GM12878 (cell line): ENCODE data around the gene CLCN2. TPM values are rescaled to one million over a fixed set of nuclear protein-coding genes. Genes with fewer than 3 reads are reported as not detected.

Experiments
- ATAC-seq: fragments of 200-7000 bp; cut with Tn5 transposase; 3 replicates; pipeline ENCODE4 v1.9.1; 2020; ENCODE audit warnings: mild to moderate bottlenecking, moderate library complexity
- BruUV-seq: library from RNA; stranded (reverse); fragments of 400-500 nt; replicated peaks from 2 replicates; lab custom pipeline; 2021; lab: Mats Ljungman, UMichigan
- CTCF ChIA-PET: fragments of 300-600 bp; sonication (Branson Sonifier 250); formaldehyde crosslinking; extraction: SDS; loops from one replicate; lab custom pipeline; 2021; ENCODE audit warnings: inconsistent platforms; lab: Yijun Ruan, JAX
- POLR2A ChIA-PET: fragments of 350-600 bp; formaldehyde crosslinking; extraction: SDS; loops from one replicate; lab custom pipeline; 2021; ENCODE audit warnings: inconsistent platforms; lab: Charles Lee
- RAD21 ChIA-PET: fragments of 300-600 bp; sonication (Branson Sonifier 250); formaldehyde crosslinking; loops from one replicate; lab custom pipeline; 2023; ENCODE audit warnings: antibody characterized with exemption; ENCODE audit not compliant: unreplicated experiment; lab: Charles Lee
- SMC1A ChIA-PET: fragments of 300-600 bp; sonication (Branson Sonifier 250); formaldehyde crosslinking; loops from one replicate; lab custom pipeline; 2023; ENCODE audit not compliant: unreplicated experiment, uncharacterized antibody; lab: Charles Lee
- DNase-seq: peaks from one replicate; pipeline ENCODE4 v3.0.0-alpha.2; 2011; ENCODE audit warnings: low read depth, low spot score
- FAIRE-seq: peaks from 3 replicates; lab custom pipeline; 2011; peaks lifted over from hg19 to GRCh38; lab: Jason Lieb, UNC
- H2AFZ ChIP-seq: 2 replicates; pipeline ENCODE4 v1.6.0; 2011; ENCODE audit warnings: low read depth, low read length, control low read depth; ENCODE audit not compliant: control insufficient read depth
- H3K27ac ChIP-seq: 2 replicates; pipeline ENCODE4 v1.5.1; 2011; ENCODE audit warnings: control low read depth; ENCODE audit not compliant: control insufficient read depth, insufficient read depth
- H3K27me3 ChIP-seq, 2 experiments: replicated peaks in 1 of 2; 2 replicates each; pipeline versions ENCODE4 v1.6.0 to v1.6.1; 2011; ENCODE audit warnings: low read length in 1 of 2; ENCODE audit not compliant: control insufficient read depth in 2 of 2, insufficient read depth in 2 of 2
- H3K36me3 ChIP-seq, 2 experiments: 2 replicates each; pipeline ENCODE4 v1.5.1; 2011; ENCODE audit warnings: low read length in 1 of 2; ENCODE audit not compliant: control insufficient read depth in 2 of 2, insufficient read depth in 2 of 2
- H3K4me1 ChIP-seq: 2 replicates; pipeline ENCODE4 v1.6.1; 2011; ENCODE audit warnings: mild to moderate bottlenecking, low read length, moderate library complexity, mixed read lengths; ENCODE audit not compliant: control insufficient read depth, insufficient read depth
- H3K4me2 ChIP-seq: 2 replicates; pipeline ENCODE4 v1.6.0; 2011; ENCODE audit warnings: control low read depth; ENCODE audit not compliant: control insufficient read depth, insufficient read depth
- H3K4me3 ChIP-seq: fragments of 200-600 bp; sonication (generic); 2 replicates; pipeline ENCODE4 v1.5.1; 2016
- H3K79me2 ChIP-seq: 2 replicates; pipeline ENCODE4 v1.6.0; 2011; ENCODE audit warnings: low read length; ENCODE audit not compliant: control insufficient read depth, insufficient read depth
- H3K9ac ChIP-seq: 2 replicates; pipeline ENCODE4 v1.8.0; 2011; ENCODE audit warnings: low read length, control low read depth, mixed read lengths; ENCODE audit not compliant: control insufficient read depth, insufficient read depth
- H3K9me3 ChIP-seq: replicated peaks from 3 replicates; pipeline ENCODE4 v1.5.1; 2011; ENCODE audit warnings: mild to moderate bottlenecking, low read length; ENCODE audit not compliant: control insufficient read depth, insufficient read depth
- H4K20me1 ChIP-seq: 2 replicates; pipeline ENCODE4 v1.6.0; 2011; ENCODE audit not compliant: control insufficient read depth, insufficient read depth
- HDAC2 ChIP-seq: fragments of 200-600 bp; sonication (generic); IDR thresholded peaks from 2 replicates; pipeline ENCODE4 v1.6.1; 2017
- MEF2A ChIP-seq: IDR thresholded peaks from 2 replicates; pipeline ENCODE4 v1.6.1; 2011; ENCODE audit warnings: low read depth, mild to moderate bottlenecking, low read length, moderate library complexity; ENCODE audit not compliant: insufficient read depth
- MTA2 ChIP-seq: fragments of 450-650 bp; IDR thresholded peaks from 2 replicates; pipeline ENCODE4 v1.6.1; 2016; ENCODE audit warnings: low read depth, mild to moderate bottlenecking, moderate library complexity
- NKRF ChIP-seq: fragments of 450-650 bp; conservative IDR thresholded peaks from 2 replicates; pipeline ENCODE4 v1.6.1; 2017; ENCODE audit warnings: mild to moderate bottlenecking, moderate library complexity
- NR2C1 ChIP-seq: fragments of 450-650 bp; IDR thresholded peaks from 2 replicates; pipeline ENCODE4 v1.6.1; 2017; ENCODE audit warnings: antibody characterized with exemption, mild to moderate bottlenecking, moderate library complexity
- TARDBP ChIP-seq: IDR thresholded peaks from 2 replicates; pipeline ENCODE4 v1.6.1; 2016; ENCODE audit warnings: borderline replicate concordance
- WGBS: methylation state at CpG from one replicate; pipeline ENCODE4 v1.1.6; 2016; ENCODE audit warnings: low lambda C conversion rate; ENCODE audit not compliant: insufficient replicate concordance, insufficient coverage; ENCODE audit errors: missing lambda C conversion rate; 5-methylcytosine and 5-hydroxymethylcytosine counted together
- in situ Hi-C: fragments of 300-500 bp; cut with MboI; formaldehyde crosslinking; loops from 9 replicates; pipeline ENCODE4 v1.14.3; 2018; ENCODE audit warnings: mixed read lengths
- intact Hi-C: fragments of 100-400 bp; cut with micrococcal nuclease; formaldehyde crosslinking; loops from one replicate; pipeline ENCODE4 v1.14.2; 2022; ENCODE audit not compliant: unreplicated experiment
- polyA plus RNA-seq, 11 experiments: library from polyadenylated mRNA; depleted of rRNA in 4 of 11; unstranded in 6 of 11; stranded (reverse) in 5 of 11; fragments of >200 nt; fragmentation: Nextera tagmentation in 4 of 11; fragmentation: Illumina TruSeq in 1 of 11; extraction: Ambion mirVana in 4 of 11; extraction: Trizol in 1 of 11; gene quantifications; 1 replicate in 1 of 11; 2 replicates in 10 of 11; pipeline versions ENCODE4 v1.2.1 to v1.2.3, GENCODE V29; 2011 to 2016; ENCODE audit warnings: inconsistent platforms in 2 of 11, missing spikeins in 2 of 11, low read depth in 1 of 11
- total RNA-seq, 4 experiments: library from RNA; depleted of rRNA in 3 of 4; stranded (reverse); fragments of >200 nt in 3 of 4; fragmentation: Illumina TruSeq in 1 of 4; extraction: Trizol in 1 of 4; gene quantifications; 2 replicates each; pipeline versions ENCODE4 v1.2.1 to v1.2.3, GENCODE V29; 2013 to 2021
- TF ChIP-seq, protein P1 (sequence below): IDR thresholded peaks from 2 replicates; pipeline ENCODE4 v1.6.1; 2011; ENCODE audit warnings: borderline replicate concordance, low read depth, mild to moderate bottlenecking, moderate library complexity, low read length; ENCODE audit not compliant: insufficient read depth, poor library complexity, severe bottlenecking
- TF ChIP-seq, protein P2 (sequence below): IDR thresholded peaks from 2 replicates; pipeline ENCODE4 v1.6.1; 2012; ENCODE audit warnings: improper control_type of control experiment, low read depth, low read length; ENCODE audit not compliant: insufficient replicate concordance
- TF ChIP-seq, protein P3 (sequence below): fragments of 450-650 bp; formaldehyde crosslinking; IDR thresholded peaks from 2 replicates; pipeline ENCODE4 v1.4.0; 2022; ENCODE audit warnings: mild to moderate bottlenecking, moderate library complexity

The CLCN2 gene
- total and polyA plus RNA-seq, 10 of the 15 experiments (the other 5 are each of a cell fraction or from before 2014, with no cell fraction given), result 0.13 to 2.6 (median 0.85) TPM; not detected in 1

DNA sequence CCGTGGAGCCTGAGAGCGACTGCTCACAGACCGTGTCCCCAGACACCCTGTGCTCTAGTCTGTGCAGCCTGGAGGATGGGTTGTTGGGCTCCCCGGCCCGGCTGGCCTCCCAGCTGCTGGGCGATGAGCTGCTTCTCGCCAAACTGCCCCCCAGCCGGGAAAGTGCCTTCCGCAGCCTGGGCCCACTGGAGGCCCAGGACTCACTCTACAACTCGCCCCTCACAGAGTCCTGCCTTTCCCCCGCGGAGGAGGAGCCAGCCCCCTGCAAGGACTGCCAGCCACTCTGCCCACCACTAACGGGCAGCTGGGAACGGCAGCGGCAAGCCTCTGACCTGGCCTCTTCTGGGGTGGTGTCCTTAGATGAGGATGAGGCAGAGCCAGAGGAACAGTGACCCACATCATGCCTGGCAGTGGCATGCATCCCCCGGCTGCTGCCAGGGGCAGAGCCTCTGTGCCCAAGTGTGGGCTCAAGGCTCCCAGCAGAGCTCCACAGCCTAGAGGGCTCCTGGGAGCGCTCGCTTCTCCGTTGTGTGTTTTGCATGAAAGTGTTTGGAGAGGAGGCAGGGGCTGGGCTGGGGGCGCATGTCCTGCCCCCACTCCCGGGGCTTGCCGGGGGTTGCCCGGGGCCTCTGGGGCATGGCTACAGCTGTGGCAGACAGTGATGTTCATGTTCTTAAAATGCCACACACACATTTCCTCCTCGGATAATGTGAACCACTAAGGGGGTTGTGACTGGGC, 16.7 kb downstream of the CLCN2 start:
- Histone ChIP-seq H3K4me1 (peaks cover 3% of the 10 kb centered on the region; the same call in 1 of the 2 replicates), H3K9ac (no peak overlapping the region), H3K36me3 (no peaks in the 10 kb centered on the region), H3K79me2 (no peaks in the 10 kb centered on the region), H4K20me1 (no peaks in the 10 kb centered on the region), H2AFZ (no peak overlapping the region), H3K4me3 (no peak overlapping the region), H3K27ac (no peak overlapping the region), H3K9me3 (no peaks in the 10 kb centered on the region), H3K4me2 (no peak overlapping the region), H3K27me3 (no peaks in the 10 kb centered on the region)
- ChIA-PET RAD21 (no interaction called here), CTCF (interaction anchor here (1.4 kb wide), 1 partner anchor 9 kb away, joined by 5 read pairs; no protein-coding TSS in a partner anchor), POLR2A (no interaction called here), SMC1A (no interaction called here)
- intact Hi-C loops, result no loop called here
- no TSS peak for BruUV-seq
- no peak for FAIRE-seq
- 77% methylated on average over 23 of the region's 24 CpGs for WGBS
- in situ Hi-C loops, result no loop called here
- no peak for DNase-seq
- no peak for ATAC-seq
- TF ChIP-seq HDAC2, result no peak
- TF ChIP-seq, protein P1, sequence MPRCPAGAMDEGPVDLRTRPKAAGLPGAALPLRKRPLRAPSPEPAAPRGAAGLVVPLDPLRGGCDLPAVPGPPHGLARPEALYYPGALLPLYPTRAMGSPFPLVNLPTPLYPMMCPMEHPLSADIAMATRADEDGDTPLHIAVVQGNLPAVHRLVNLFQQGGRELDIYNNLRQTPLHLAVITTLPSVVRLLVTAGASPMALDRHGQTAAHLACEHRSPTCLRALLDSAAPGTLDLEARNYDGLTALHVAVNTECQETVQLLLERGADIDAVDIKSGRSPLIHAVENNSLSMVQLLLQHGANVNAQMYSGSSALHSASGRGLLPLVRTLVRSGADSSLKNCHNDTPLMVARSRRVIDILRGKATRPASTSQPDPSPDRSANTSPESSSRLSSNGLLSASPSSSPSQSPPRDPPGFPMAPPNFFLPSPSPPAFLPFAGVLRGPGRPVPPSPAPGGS, result no peak
- TF ChIP-seq, protein P2, sequence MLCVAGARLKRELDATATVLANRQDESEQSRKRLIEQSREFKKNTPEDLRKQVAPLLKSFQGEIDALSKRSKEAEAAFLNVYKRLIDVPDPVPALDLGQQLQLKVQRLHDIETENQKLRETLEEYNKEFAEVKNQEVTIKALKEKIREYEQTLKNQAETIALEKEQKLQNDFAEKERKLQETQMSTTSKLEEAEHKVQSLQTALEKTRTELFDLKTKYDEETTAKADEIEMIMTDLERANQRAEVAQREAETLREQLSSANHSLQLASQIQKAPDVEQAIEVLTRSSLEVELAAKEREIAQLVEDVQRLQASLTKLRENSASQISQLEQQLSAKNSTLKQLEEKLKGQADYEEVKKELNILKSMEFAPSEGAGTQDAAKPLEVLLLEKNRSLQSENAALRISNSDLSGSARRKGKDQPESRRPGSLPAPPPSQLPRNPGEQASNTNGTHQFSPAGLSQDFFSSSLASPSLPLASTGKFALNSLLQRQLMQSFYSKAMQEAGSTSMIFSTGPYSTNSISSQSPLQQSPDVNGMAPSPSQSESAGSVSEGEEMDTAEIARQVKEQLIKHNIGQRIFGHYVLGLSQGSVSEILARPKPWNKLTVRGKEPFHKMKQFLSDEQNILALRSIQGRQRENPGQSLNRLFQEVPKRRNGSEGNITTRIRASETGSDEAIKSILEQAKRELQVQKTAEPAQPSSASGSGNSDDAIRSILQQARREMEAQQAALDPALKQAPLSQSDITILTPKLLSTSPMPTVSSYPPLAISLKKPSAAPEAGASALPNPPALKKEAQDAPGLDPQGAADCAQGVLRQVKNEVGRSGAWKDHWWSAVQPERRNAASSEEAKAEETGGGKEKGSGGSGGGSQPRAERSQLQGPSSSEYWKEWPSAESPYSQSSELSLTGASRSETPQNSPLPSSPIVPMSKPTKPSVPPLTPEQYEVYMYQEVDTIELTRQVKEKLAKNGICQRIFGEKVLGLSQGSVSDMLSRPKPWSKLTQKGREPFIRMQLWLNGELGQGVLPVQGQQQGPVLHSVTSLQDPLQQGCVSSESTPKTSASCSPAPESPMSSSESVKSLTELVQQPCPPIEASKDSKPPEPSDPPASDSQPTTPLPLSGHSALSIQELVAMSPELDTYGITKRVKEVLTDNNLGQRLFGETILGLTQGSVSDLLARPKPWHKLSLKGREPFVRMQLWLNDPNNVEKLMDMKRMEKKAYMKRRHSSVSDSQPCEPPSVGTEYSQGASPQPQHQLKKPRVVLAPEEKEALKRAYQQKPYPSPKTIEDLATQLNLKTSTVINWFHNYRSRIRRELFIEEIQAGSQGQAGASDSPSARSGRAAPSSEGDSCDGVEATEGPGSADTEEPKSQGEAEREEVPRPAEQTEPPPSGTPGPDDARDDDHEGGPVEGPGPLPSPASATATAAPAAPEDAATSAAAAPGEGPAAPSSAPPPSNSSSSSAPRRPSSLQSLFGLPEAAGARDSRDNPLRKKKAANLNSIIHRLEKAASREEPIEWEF, result no peak
- TF ChIP-seq NR2C1, result no peak
- TF ChIP-seq TARDBP, result no peak
- TF ChIP-seq, protein P3, sequence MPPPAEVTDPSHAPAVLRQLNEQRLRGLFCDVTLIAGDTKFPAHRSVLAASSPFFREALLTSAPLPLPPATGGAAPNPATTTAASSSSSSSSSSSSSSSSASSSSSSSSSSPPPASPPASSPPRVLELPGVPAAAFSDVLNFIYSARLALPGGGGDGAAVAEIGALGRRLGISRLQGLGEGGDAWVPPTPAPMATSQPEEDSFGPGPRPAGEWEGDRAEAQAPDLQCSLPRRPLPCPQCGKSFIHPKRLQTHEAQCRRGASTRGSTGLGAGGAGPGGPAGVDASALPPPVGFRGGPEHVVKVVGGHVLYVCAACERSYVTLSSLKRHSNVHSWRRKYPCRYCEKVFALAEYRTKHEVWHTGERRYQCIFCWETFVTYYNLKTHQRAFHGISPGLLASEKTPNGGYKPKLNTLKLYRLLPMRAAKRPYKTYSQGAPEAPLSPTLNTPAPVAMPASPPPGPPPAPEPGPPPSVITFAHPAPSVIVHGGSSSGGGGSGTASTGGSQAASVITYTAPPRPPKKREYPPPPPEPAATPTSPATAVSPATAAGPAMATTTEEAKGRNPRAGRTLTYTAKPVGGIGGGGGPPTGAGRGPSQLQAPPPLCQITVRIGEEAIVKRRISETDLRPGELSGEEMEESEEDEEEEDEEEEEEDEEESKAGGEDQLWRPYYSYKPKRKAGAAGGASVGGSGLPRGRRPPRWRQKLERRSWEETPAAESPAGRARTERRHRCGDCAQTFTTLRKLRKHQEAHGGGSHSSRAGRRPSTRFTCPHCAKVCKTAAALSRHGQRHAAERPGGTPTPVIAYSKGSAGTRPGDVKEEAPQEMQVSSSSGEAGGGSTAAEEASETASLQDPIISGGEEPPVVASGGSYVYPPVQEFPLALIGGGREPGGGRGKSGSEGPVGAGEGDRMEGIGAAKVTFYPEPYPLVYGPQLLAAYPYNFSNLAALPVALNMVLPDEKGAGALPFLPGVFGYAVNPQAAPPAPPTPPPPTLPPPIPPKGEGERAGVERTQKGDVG (CRISPR knock-in tag), result no peak
- TF ChIP-seq MTA2, result no peak
- TF ChIP-seq NKRF, result no peak
- no peak for TF ChIP-seq MEF2A
